ENCODE measurements around the gene SOCS6.
"Not testable (repeated sequence)": the region's sequence is repeated elsewhere in the genome, so short reads cannot be mapped to it uniquely, and the experiment has no call there.

The SOCS6 gene

DNA sequence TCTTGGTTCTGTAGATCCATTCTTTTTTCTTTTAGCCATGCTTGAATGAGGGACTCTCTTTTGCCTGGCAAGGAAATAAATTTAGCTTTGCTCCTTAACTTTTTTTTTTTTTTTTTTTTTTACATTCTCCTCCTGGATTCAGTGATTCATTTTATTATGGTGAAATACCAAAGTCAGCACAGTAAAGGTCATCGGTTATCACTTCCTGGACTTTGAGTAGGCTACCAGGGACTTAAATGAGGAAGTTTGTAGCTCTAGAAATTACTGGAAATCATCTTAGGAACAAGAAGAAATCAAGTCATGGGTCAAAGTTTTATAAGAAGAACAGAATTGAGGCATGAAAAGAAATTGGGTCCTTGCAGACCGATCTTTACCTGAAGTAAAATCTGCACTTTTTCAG, 75.0 kb downstream of the SOCS6 start:
- DNase-seq: peak; percentile 10

GRCh38 chr18:70365361-70365760, 76.5 kb downstream of the SOCS6 start:
- DNase-seq: no peak

GRCh38 chr18:70366174-70366573, 77.3 kb downstream of the SOCS6 start:
- no peak for DNase-seq

DNA sequence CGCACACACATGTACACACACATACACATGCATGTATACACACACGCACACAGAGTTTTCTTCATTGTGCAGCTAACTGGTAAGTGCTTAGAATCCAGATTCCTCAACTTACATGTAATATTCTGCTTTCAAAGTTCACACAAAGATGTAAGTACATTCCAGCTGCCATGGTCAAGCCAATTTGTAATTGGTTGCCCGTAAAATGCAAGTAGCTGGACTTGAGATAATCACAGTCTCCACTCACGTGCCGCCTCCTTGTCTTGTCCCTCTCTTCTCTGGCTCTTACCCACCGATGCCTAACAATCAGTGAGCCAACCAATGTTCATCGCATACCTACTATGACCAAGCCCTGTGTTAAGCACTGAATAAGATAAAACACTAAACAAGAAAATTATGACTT, 77.8 kb downstream of the SOCS6 start:
- DNase-seq: no peak

- not testable (repeated sequence) for DNase-seq
Measured at GRCh38 chr18:70367344-70367743, 78.5 kb downstream of the SOCS6 start.

DNA sequence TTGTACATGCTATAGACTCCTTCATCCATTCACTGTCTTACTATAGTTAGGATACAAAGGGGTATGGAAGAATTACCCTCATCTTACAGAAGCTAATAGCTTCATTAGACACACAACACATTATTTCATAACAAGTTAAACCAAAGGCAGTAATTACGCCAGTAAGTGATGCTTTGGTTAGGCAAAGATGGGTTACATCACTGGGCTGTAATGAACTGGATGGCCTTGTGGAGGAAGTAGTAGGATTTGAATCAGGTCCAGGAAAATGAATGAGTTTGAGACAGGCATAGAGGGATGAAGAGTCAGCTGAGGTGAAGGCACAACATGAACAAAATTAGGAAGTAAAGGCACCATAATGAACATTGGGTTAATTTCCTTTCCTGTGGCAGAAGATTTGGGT, 80.1 kb downstream of the SOCS6 start:
- no peak for DNase-seq

DNA sequence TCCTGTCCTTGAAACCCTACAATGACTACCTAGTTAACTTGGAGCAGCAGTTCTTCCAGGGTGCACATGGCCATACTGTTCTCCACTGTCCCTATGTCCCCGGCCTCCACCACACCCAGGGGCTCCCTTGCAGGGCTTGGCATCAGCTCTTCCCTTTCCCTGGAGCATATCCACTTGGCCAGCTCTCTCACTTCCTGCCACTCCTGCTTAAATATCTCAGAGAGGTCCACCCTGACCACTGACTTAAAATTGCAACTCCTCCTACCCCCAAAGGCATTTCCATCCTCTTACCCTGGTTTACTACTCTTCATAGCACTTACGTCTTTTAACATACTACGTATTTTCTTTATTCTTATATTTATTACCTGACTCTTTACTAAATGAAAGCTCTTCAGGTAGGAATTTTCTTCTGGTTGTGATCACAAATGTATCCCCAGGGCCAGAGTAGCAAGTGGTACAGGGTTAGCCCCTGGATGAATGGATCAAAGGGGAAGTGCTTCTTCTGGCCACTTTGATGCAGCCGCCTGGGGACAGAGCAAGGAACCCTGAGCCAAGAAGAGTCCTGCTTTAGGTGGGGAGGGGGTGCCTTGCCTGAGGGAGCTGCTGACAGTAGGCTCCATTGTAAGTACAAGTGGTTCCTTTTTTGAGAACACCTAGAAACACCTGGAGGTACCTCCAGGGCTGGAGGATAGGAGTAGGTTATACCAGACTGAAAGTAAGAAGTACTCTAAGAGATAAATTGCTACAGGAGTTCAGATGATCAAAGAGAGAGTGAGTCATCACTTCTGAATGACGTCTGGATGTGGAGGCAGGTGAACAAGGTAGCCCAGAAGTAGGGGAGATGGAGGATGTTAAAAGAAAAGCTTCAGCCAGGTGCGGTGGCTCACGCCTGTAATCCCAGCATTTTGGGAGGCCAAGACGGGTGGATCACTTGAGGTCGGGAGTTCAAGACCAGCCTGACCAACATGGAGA, 82.2 kb downstream of the SOCS6 start:
- no peak for DNase-seq

DNA sequence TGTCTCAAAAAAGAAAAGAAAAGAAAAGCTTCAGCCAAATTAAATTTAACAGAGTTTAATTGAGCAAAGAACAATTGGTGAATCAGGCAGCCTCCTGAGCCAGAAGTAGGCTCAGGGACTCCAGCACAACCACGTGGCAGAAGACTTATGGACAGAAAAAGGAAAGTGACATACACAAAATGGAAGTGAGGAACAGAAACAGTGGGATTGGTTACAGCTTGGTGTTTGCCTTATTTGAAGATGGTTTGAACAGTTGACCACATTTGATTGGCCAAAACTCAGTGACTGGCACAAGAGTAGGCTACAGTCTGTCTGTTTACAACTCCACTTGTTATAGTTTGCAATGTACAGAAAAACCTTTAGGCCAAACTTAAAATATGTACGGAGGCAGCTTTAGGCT, 83.1 kb downstream of the SOCS6 start:
- no peak for DNase-seq

DNA sequence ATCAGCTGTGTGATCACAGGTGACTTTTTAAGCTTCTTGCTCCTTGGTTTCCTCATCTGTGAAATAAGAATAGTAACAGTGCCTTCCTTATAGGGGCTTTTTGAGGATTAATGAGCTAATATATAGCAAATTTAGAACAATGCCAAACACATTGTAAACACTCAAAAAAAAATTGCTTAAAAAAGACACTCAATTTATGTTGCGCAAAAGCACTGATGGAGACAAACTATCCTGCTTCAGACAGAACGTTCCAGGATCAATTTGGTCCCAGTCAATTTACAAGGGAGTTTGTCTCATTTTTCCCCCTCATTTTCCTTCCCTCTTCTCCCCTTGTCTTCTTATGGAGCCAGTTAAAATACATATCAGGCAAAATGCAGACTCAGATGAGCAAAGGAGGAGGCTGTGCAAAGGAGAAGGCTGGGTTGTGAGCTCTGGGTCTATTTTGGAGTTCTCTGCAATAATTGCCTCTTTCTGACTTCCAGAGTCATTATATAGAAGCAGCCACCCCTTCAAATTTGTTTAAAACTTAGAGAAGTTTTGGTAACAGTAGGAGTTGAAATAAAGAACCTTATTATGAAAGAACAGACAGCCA, 83.7 kb downstream of the SOCS6 start:
- no peak for DNase-seq

GRCh38 chr18:70373042-70373519, 84.2 kb downstream of the SOCS6 start:
- no peak for DNase-seq

- DNase-seq: no peak
Measured at GRCh38 chr18:70374154-70374553, 85.3 kb downstream of the SOCS6 start.

DNA sequence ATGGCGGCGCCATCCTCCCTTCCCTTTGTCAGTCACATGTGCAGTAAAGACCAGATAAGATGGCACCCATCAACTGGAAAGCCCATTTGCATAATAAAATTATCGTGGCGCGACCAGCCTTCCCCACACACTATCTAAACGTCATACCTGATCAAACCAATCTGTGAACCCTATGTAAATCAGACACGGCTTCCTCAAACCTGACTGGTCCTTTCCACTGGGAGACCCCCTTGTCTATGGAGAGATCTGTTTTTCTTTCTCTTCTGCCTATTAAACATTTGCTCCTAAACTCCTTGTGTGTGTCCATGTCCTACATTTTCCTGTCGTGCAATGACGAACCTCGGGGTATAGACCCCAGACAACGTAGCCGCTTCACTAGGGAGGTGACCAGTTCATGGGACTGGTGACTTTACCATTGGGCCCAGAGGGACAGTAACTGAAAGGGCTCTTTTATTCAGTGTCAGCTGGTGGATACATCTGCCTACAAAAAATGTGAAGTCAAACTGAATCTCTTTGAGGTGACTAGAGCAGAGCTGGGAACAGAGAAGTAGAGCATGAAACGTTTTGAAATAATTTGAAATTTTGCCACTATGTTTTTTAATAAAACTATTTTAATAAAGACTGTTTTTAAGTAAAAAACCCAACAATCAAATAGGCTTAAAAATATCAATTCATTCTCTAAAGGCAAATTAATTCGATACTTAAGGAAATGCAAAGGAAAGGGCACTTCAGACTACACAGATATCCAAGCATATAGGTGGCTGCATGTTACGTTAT, 87.5 kb downstream of the SOCS6 start:
- DNase-seq: no peak

GRCh38 chr18:70376914-70377258, 88.0 kb downstream of the SOCS6 start:
- DNase-seq: peak; percentile 72

DNA sequence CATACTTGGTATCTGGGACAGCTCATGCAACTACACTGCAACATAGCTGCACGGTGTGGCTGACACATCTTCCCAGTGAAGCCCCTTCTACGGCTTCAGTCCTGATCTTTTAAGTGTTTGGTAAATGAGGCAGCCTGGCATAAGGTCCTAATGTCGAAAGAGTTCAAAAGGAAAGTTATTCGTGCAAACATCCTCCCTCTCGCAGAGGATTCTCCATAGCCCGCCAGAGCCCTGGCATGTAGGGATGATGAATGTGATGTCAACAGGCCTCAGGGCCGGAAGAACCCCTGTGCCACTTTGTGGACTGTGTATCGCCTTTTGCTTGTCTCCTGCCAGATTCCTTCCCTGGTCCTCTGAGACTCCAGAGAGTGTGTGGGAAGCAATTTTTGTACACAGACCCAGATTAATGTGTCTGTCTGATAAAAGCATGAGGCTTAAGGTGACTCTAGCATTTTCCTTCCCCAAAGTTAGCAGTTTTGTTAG, 88.5 kb downstream of the SOCS6 start:
- peak; percentile 82 for DNase-seq

DNA sequence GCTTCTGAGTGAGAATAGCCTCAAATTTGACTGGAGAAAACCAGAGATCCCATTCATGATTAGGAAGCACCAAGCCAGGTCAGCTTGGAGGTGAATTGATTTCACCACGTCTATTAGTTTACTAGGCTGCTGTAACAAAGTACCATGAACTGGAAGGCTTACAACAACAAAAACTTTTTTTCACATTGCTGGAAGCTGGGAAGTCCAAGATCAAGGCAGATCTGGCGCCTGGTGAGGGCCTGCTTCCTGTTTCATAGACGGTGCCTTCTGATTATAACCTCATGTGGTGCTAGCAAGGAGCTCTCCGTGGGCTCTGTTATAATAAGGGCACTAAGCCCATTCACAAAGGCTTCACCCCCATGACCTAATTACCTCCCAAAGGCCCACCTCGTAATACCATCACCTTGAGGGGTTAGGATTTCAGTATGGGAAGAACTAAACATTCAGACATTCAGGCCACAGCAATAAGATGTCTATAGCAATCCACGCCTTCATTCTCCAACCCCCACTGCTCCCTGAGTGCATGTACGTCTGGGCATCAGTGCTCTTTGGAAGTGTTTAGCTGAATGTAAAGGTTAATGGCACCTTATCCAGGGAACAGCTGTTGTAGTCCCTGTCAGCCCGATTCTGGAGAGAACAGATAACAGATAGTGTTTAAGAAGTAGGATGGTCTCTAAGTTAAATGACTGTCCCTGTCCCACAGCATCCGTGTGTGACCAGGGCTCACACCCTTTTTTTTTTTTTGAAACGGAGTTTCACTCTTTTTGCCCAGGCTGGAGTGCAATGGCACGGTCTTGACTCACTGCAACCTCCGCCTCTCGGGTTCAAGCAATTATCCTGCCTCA, 89.2 kb downstream of the SOCS6 start:
- DNase-seq: no peak
